Stimulated activated naive CD8-positive, alpha-beta T cell treated with anti-CD3 and anti-CD28 coated beads, Interleukin-15, Interleukin-2, amounts not matched to agents 100 ng/mL and 50 ng/mL, for 24 hours (primary cell): ENCODE data around the gene HSPBP1.
"Not testable (repeated sequence)": the region's sequence is repeated elsewhere in the genome, so short reads cannot be mapped to it uniquely, and the experiment has no call there.

ENCODE experiments used
- H3K27ac Mint-ChIP-seq: one replicate; pipeline ENCODE4 v1.8.0; 2021; ENCODE audit warnings: mild to moderate bottlenecking, mixed read lengths
- H3K27me3 Mint-ChIP-seq: one replicate; pipeline ENCODE4 v1.8.0; 2021; ENCODE audit warnings: mixed read lengths
- H3K36me3 Mint-ChIP-seq: one replicate; pipeline ENCODE4 v1.8.0; 2021; ENCODE audit warnings: low read depth, mixed read lengths
- H3K4me1 Mint-ChIP-seq: one replicate; pipeline ENCODE4 v1.8.0; 2021; ENCODE audit warnings: low read depth, mixed read lengths
- H3K4me3 Mint-ChIP-seq: one replicate; pipeline ENCODE4 v1.8.0; 2021; ENCODE audit warnings: mild to moderate bottlenecking, mixed read lengths
- H3K9me3 Mint-ChIP-seq: one replicate; pipeline ENCODE4 v1.8.0; 2021; ENCODE audit warnings: mixed read lengths

Gene HSPBP1

GRCh38 chr19:55279770-55280643 is at the start of gene HSPBP1:
Gene HSPBP1 (minus strand): TSS chr19:55280110. CDS start chr19:55279608, 502 bp downstream.
- H3K4me3 Mint-ChIP-seq = peak within 1 kb of the TSS; percentile 94
- peaks cover 52% of the 10 kb centered on the region for H3K4me1 Mint-ChIP-seq
- peaks cover 28% of the 10 kb centered on the region for H3K36me3 Mint-ChIP-seq
- no peaks in the 10 kb centered on the region for H3K9me3 Mint-ChIP-seq
- peak within 1 kb of the TSS; percentile 98 for H3K27ac Mint-ChIP-seq
- H3K27me3 Mint-ChIP-seq = no peaks in the 10 kb centered on the region

GRCh38 chr19:55328774-55329318 is 48.9 kb upstream of the HSPBP1 start:
- not testable (repeated sequence) for H3K9me3 Mint-ChIP-seq, H3K4me1 Mint-ChIP-seq, H3K36me3 Mint-ChIP-seq, H3K27ac Mint-ChIP-seq, H3K27me3 Mint-ChIP-seq, H3K4me3 Mint-ChIP-seq

GRCh38 chr19:55325172-55325571 is 45.3 kb upstream of the HSPBP1 start, which contains the start of gene TMEM150B:
Gene TMEM150B (minus strand): TSS chr19:55325341. CDS start chr19:55321036, 4,305 bp downstream.
- H3K9me3 Mint-ChIP-seq = no peaks in the 10 kb centered on the region
- no peaks in the 10 kb centered on the region for H3K36me3 Mint-ChIP-seq
- H3K27me3 Mint-ChIP-seq = peaks cover 4% of the 10 kb centered on the region
- H3K4me3 Mint-ChIP-seq = no peak within 1 kb of the TSS
- H3K4me1 Mint-ChIP-seq = no peaks in the 10 kb centered on the region
- H3K27ac Mint-ChIP-seq = no peak within 1 kb of the TSS

GRCh38 chr19:55324662-55325061 is 44.8 kb upstream of the HSPBP1 start:
- Mint-ChIP-seq H3K27me3 (peaks cover 4% of the 10 kb centered on the region), H3K4me3 (no peak overlapping the region), H3K27ac (no peak overlapping the region), H3K9me3 (no peaks in the 10 kb centered on the region), H3K36me3 (no peaks in the 10 kb centered on the region), H3K4me1 (no peaks in the 10 kb centered on the region)

- H3K4me1 Mint-ChIP-seq = no peaks in the 10 kb centered on the region
- peaks cover 4% of the 10 kb centered on the region for H3K27me3 Mint-ChIP-seq
- no peak overlapping the region for H3K27ac Mint-ChIP-seq
- H3K4me3 Mint-ChIP-seq = no peak overlapping the region
- no peaks in the 10 kb centered on the region for H3K36me3 Mint-ChIP-seq
- no peaks in the 10 kb centered on the region for H3K9me3 Mint-ChIP-seq
Observed at GRCh38 chr19:55322204-55322885, 42.4 kb upstream of the HSPBP1 start.

GRCh38 chr19:55321466-55322137 is 41.7 kb upstream of the HSPBP1 start:
- H3K4me1 Mint-ChIP-seq = no peaks in the 10 kb centered on the region
- H3K4me3 Mint-ChIP-seq = no peak overlapping the region
- H3K27ac Mint-ChIP-seq = no peak overlapping the region
- H3K36me3 Mint-ChIP-seq = no peaks in the 10 kb centered on the region
- peaks cover 4% of the 10 kb centered on the region for H3K27me3 Mint-ChIP-seq
- H3K9me3 Mint-ChIP-seq = no peaks in the 10 kb centered on the region

GRCh38 chr19:55320844-55321419 is 41.0 kb upstream of the HSPBP1 start:
- no peaks in the 10 kb centered on the region for H3K9me3 Mint-ChIP-seq
- H3K4me3 Mint-ChIP-seq = no peak overlapping the region
- H3K36me3 Mint-ChIP-seq = no peaks in the 10 kb centered on the region
- no peak overlapping the region for H3K27ac Mint-ChIP-seq
- H3K27me3 Mint-ChIP-seq = peaks cover 4% of the 10 kb centered on the region
- no peaks in the 10 kb centered on the region for H3K4me1 Mint-ChIP-seq

- H3K27me3 Mint-ChIP-seq = peaks cover 4% of the 10 kb centered on the region
- no peaks in the 10 kb centered on the region for H3K36me3 Mint-ChIP-seq
- H3K4me1 Mint-ChIP-seq = no peaks in the 10 kb centered on the region
- no peaks in the 10 kb centered on the region for H3K9me3 Mint-ChIP-seq
- no peak overlapping the region for H3K4me3 Mint-ChIP-seq
- H3K27ac Mint-ChIP-seq = no peak overlapping the region
Observed at GRCh38 chr19:55319785-55320184, 39.9 kb upstream of the HSPBP1 start.

GRCh38 chr19:55316646-55317045 is 36.7 kb upstream of the HSPBP1 start:
- no peak overlapping the region for H3K27ac Mint-ChIP-seq

GRCh38 chr19:55315956-55316525 is 36.1 kb upstream of the HSPBP1 start:
- Mint-ChIP-seq H3K27me3 (no peaks in the 10 kb centered on the region), H3K9me3 (no peaks in the 10 kb centered on the region), H3K4me1 (no peaks in the 10 kb centered on the region), H3K27ac (no peak overlapping the region), H3K36me3 (no peaks in the 10 kb centered on the region), H3K4me3 (no peak overlapping the region)

More at GRCh38 chr19:55316646-55317045, 36.7 kb upstream of the HSPBP1 start:
- H3K4me1 Mint-ChIP-seq = no peaks in the 10 kb centered on the region
- no peaks in the 10 kb centered on the region for H3K36me3 Mint-ChIP-seq
- no peaks in the 10 kb centered on the region for H3K27me3 Mint-ChIP-seq
- H3K9me3 Mint-ChIP-seq = no peaks in the 10 kb centered on the region
- H3K4me3 Mint-ChIP-seq = no peak overlapping the region

GRCh38 chr19:55314396-55314795 is 34.5 kb upstream of the HSPBP1 start:
- H3K36me3 Mint-ChIP-seq = no peaks in the 10 kb centered on the region
- H3K27me3 Mint-ChIP-seq = no peaks in the 10 kb centered on the region
- H3K27ac Mint-ChIP-seq = no peak overlapping the region
- H3K4me1 Mint-ChIP-seq = no peaks in the 10 kb centered on the region
- H3K9me3 Mint-ChIP-seq = no peaks in the 10 kb centered on the region
- H3K4me3 Mint-ChIP-seq = no peak overlapping the region

GRCh38 chr19:55312621-55313512 is 33.0 kb upstream of the HSPBP1 start:
- Mint-ChIP-seq H3K27me3 (no peaks in the 10 kb centered on the region), H3K36me3 (no peaks in the 10 kb centered on the region), H3K4me1 (no peaks in the 10 kb centered on the region), H3K4me3 (no peak overlapping the region), H3K27ac (no peak overlapping the region), H3K9me3 (no peaks in the 10 kb centered on the region)

- Mint-ChIP-seq H3K9me3 (no peaks in the 10 kb centered on the region), H3K36me3 (no peaks in the 10 kb centered on the region), H3K4me3 (no peak overlapping the region), H3K27me3 (no peaks in the 10 kb centered on the region), H3K27ac (no peak overlapping the region), H3K4me1 (no peaks in the 10 kb centered on the region)
Observed at GRCh38 chr19:55311797-55312196, 31.9 kb upstream of the HSPBP1 start.
